Lung (tissue), 12 donors: Measurements from ENCODE around the gene HIRA. TPM values are rescaled to one million over a fixed set of nuclear protein-coding genes. Genes with fewer than 3 reads are reported as not detected.

Experiments
- ATAC-seq: fragments of 200-7000 bp; cut with Tn5 transposase; one replicate; pipeline ENCODE4 v1.9.1; 2020; ENCODE audit warnings: moderate number of reproducible peaks; ENCODE audit not compliant: insufficient read depth, low FRiP score
- DNase-seq, 3 donors: peaks; one replicate each; pipeline ENCODE4 v3.0.0-alpha.2; 2013 to 2017
- H3K27ac ChIP-seq, 2 donors: one replicate each; pipeline ENCODE4 v1.5.1; 2013; ENCODE audit warnings: mild to moderate bottlenecking in 2 of 2, moderate library complexity in 2 of 2, control low read depth in 1 of 2, inconsistent platforms in 1 of 2, low read depth in 1 of 2, low read length in 1 of 2
- H3K27me3 ChIP-seq, 3 donors: one replicate each; pipeline ENCODE4 v1.5.1; 2013; ENCODE audit warnings: low read length in 2 of 3; ENCODE audit not compliant: control insufficient read depth in 3 of 3, insufficient read depth in 3 of 3
- H3K36me3 ChIP-seq, 4 donors: one replicate each; pipeline ENCODE4 v1.5.1; 2013; ENCODE audit warnings: low read length in 4 of 4, mild to moderate bottlenecking in 1 of 4, moderate library complexity in 1 of 4; ENCODE audit not compliant: control insufficient read depth in 4 of 4, insufficient read depth in 4 of 4
- H3K4me1 ChIP-seq, 5 donors: one replicate each; pipeline ENCODE4 v1.5.1; 2013; ENCODE audit warnings: low read length in 5 of 5, mild to moderate bottlenecking in 2 of 5, moderate library complexity in 1 of 5; ENCODE audit not compliant: control insufficient read depth in 5 of 5, insufficient read depth in 5 of 5
- H3K4me3 ChIP-seq: one replicate; pipeline ENCODE4 v1.5.1; 2013; ENCODE audit warnings: mild to moderate bottlenecking, control low read depth, moderate library complexity
- H3K9ac ChIP-seq, 2 donors: one replicate each; pipeline ENCODE4 v1.5.1; 2013; ENCODE audit warnings: low read length in 2 of 2, control low read depth in 1 of 2; ENCODE audit not compliant: insufficient read depth in 1 of 2
- H3K9me3 ChIP-seq, 4 donors: one replicate each; pipeline ENCODE4 v1.5.1; 2013; ENCODE audit warnings: low read length in 3 of 4, mild to moderate bottlenecking in 1 of 4, moderate library complexity in 1 of 4; ENCODE audit not compliant: control insufficient read depth in 4 of 4, insufficient read depth in 3 of 4
- WGBS, 2 donors: extraction: QIAGEN DNeasy Blood & Tissue Kit; methylation state at CpG; one replicate each; pipeline ENCODE4 v1.1.7; 2013; 5-methylcytosine and 5-hydroxymethylcytosine counted together
- polyA plus RNA-seq, 2 donors: library from polyadenylated mRNA; stranded (reverse); fragments of 200-250 nt; gene quantifications; one replicate each; pipeline ENCODE4 v1.2.1, GENCODE V29; 2013
- total RNA-seq, 2 donors: library from RNA; depleted of rRNA in 1 of 2; stranded (reverse); fragments of >200 nt in 1 of 2; gene quantifications; one replicate each; pipeline ENCODE4 v1.2.1, GENCODE V29; 2014 to 2021
- TF ChIP-seq, protein P1 (sequence below): IDR thresholded peaks from 2 replicates; pipeline ENCODE4 v1.5.1; 2012; ENCODE audit warnings: mild to moderate bottlenecking; ENCODE audit errors: control extremely low read depth, extremely low read depth
- donor health status: control.
- donor health status: control.
- donor health status: Bipolar disorder and iron deficiency.
- donor health status: healthy.
- donor health status: DM: yes; HTN: yes; CAD: no.

Gene HIRA
- total and polyA plus RNA-seq, 4 donors: 7.5 to 27.2 (median 17.3) TPM

GRCh38 chr22:19377565-19378343 lies 53.8 kb downstream of the HIRA start:
- peaks cover 23 to 49% (median 31%) of the 10 kb centered on the region in 4 donors for H3K36me3 ChIP-seq
- DNase-seq (no peak), ATAC-seq (no peak)
- no peak overlapping the region for H3K9ac ChIP-seq
- WGBS, 2 donors: 93 to 100% methylated on average over 10 of the region's 10 CpGs
- H3K4me1 ChIP-seq: no peaks in the 10 kb centered on the region
- TF ChIP-seq, protein P1, sequence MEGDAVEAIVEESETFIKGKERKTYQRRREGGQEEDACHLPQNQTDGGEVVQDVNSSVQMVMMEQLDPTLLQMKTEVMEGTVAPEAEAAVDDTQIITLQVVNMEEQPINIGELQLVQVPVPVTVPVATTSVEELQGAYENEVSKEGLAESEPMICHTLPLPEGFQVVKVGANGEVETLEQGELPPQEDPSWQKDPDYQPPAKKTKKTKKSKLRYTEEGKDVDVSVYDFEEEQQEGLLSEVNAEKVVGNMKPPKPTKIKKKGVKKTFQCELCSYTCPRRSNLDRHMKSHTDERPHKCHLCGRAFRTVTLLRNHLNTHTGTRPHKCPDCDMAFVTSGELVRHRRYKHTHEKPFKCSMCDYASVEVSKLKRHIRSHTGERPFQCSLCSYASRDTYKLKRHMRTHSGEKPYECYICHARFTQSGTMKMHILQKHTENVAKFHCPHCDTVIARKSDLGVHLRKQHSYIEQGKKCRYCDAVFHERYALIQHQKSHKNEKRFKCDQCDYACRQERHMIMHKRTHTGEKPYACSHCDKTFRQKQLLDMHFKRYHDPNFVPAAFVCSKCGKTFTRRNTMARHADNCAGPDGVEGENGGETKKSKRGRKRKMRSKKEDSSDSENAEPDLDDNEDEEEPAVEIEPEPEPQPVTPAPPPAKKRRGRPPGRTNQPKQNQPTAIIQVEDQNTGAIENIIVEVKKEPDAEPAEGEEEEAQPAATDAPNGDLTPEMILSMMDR: no peak
- no peaks in the 10 kb centered on the region for H3K9me3 ChIP-seq
- H3K27ac ChIP-seq: no peak overlapping the region
- no peak overlapping the region for H3K4me3 ChIP-seq
- H3K27me3 ChIP-seq: no peaks in the 10 kb centered on the region

DNA sequence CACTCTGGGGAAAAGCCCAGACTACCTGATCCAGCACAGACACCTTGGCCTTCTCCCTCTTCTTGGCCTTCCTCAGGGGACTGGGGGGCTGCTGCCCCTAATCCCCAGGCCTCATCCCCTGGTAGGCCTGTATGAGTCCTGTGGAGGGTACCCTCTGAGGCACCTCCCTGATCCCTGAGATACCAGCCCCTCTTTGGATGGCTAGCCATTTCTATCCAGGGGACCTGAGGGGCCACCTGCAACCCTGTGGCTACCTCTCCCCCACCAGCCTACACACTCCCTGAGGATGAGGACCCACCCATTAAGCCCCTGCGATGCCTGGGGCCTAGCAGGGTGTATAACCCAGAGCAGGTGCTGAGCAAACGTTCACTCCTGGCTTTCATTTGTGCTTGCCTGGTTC lies 54.6 kb downstream of the HIRA start:
- DNase-seq (no peak), ATAC-seq (no peak)
- H3K36me3 ChIP-seq: peaks cover 15 to 43% (median 27%) of the 10 kb centered on the region in 4 donors
- no peaks in the 10 kb centered on the region for H3K27me3 ChIP-seq
- WGBS, 2 donors: 98 to 100% methylated on average over 2 of the region's 2 CpGs
- H3K27ac ChIP-seq: no peak overlapping the region
- no peak overlapping the region for H3K4me3 ChIP-seq
- no peaks in the 10 kb centered on the region for H3K9me3 ChIP-seq
- no peak overlapping the region for H3K9ac ChIP-seq
- H3K4me1 ChIP-seq: no peaks in the 10 kb centered on the region
- TF ChIP-seq, protein P1: no peak

DNA sequence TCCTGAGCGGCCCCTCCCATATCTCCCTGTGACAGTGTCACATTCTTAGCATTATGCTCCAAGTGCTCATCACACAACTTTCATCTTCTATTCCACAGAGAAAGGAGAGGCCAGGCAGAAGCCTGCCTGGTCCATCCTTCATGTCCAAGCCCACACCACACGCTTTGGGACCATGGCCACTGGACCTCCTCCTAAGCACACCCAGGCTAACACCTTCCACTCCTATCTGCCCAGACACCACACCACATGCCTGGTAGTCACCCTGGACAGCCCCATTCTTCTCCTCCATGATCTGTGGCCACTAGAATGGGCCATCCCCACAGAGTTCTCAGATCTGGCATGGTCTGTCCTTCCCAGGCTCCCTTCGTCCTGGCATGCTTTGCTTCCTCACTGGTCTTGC lies 55.3 kb downstream of the HIRA start:
- ATAC-seq (no peak), DNase-seq (no peak)
- Histone ChIP-seq H3K4me3 (no peak overlapping the region), H3K27ac (no peak overlapping the region), H3K36me3 (peaks cover 15 to 42% (median 28%) of the 10 kb centered on the region in 4 donors), H3K4me1 (no peaks in the 10 kb centered on the region), H3K9ac (no peak overlapping the region), H3K27me3 (no peaks in the 10 kb centered on the region), H3K9me3 (no peaks in the 10 kb centered on the region)
- WGBS, 2 donors: 97% methylated on average over 3 of the region's 3 CpGs
- TF ChIP-seq, protein P1: no peak
